Astrocyte (in vitro differentiated cells and primary cell): ENCODE results near the gene FNDC3B.

Experiments
- CTCF ChIP-seq: IDR thresholded peaks from 2 replicates; pipeline ENCODE4 v1.5.1; 2011; ENCODE audit warnings: low read depth, mild to moderate bottlenecking, inconsistent platforms, low read length, moderate library complexity; ENCODE audit not compliant: insufficient read depth
- EZH2 ChIP-seq: IDR thresholded peaks from 2 replicates; pipeline ENCODE4 v1.6.1; 2012; ENCODE audit warnings: mild to moderate bottlenecking, low read length, inconsistent platforms; ENCODE audit not compliant: insufficient read depth

GRCh38 chr3:172086071-172086470 lies 46.7 kb downstream of the FNDC3B start:
- TF ChIP-seq EZH2 (no peak), CTCF (no peak)
